ENCODE data around the gene POU2AF3.

- no peak for TF ChIP-seq POLR2AphosphoS5 (IDR thresholded peaks at IDR 0.05; ENCODE audit: low read depth, low read length)
- no peak for TF ChIP-seq MAX (IDR thresholded peaks at IDR 0.05)
- TF ChIP-seq POLR2A (IDR thresholded peaks at IDR 0.05; ENCODE audit: borderline replicate concordance, extremely low read depth, insufficient read depth, insufficient read length) = no peak
- TF ChIP-seq YY1 (IDR thresholded peaks at IDR 0.05; ENCODE audit: extremely low read depth, insufficient replicate concordance, low read depth, low read length) = no peak
- no peak for TF ChIP-seq CEBPB (IDR thresholded peaks at IDR 0.05; ENCODE audit: low read depth)
- TF ChIP-seq CTCF (IDR thresholded peaks at IDR 0.05 in 2 of 3, conservative IDR thresholded peaks at IDR 0.05 in 1 of 3; ENCODE audit: borderline replicate concordance in 1 of 3, insufficient read depth in 1 of 3, low read depth in 2 of 3, low read length in 2 of 3) = no peak
- peak; percentile 17; the same call in 1 of the 2 replicates for TF ChIP-seq RAD21 (IDR thresholded peaks at IDR 0.05; ENCODE audit: low read depth)
- TF ChIP-seq SRF (IDR thresholded peaks at IDR 0.05; ENCODE audit: low read depth) = no peak
Measured at GRCh38 chr11:111307472-111308108, 9.2 kb downstream of the POU2AF3 start.

Measured in HCT116 (cell line).